Right lobe of liver (tissue), 4 donors: Measurements from ENCODE around the gene BLOC1S5.

Experiments
- POLR2A ChIP-seq: fragments of 450-650 bp; IDR thresholded peaks from one replicate; pipeline ENCODE4 v1.6.1; 2017; ENCODE audit warnings: antibody characterized with exemption, mild to moderate bottlenecking
- TF ChIP-seq, protein P1 (sequence below), 4 donors: fragments of 200-600 bp in 3 of 4; fragments of 450-650 bp in 1 of 4; IDR thresholded peaks; one replicate each; pipeline versions ENCODE4 v1.5.1 to v1.8.0; 2016 to 2022; ENCODE audit warnings: antibody characterized with exemption in 4 of 4, mild to moderate bottlenecking in 2 of 4
- donor health status: DM: no; HTN: no; CAD: no.
- donor health status: DM: no; HTN: no; CAD: no.
- donor health status: DM: no; HTN: yes; CAD: no.

DNA sequence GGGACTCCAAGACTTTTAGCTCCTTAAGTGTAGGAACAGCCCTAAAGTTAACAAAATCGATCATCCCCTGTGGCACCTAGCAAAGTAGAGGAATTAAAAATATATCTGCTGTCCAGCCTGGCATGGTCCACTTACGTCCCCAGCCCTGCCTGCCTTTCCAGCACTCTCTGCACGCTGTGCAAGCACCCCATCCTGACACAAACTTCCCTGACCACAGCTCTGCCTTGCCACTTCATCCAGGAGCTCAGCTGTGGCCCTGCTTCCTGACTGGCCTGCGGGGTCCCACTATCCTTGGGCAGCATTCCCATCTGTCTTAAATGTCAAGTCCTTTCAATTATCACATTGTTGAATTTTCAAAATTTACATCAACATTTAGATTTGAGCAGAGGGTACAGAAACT, 39.0 kb downstream of the BLOC1S5 start:
- TF ChIP-seq, protein P1, sequence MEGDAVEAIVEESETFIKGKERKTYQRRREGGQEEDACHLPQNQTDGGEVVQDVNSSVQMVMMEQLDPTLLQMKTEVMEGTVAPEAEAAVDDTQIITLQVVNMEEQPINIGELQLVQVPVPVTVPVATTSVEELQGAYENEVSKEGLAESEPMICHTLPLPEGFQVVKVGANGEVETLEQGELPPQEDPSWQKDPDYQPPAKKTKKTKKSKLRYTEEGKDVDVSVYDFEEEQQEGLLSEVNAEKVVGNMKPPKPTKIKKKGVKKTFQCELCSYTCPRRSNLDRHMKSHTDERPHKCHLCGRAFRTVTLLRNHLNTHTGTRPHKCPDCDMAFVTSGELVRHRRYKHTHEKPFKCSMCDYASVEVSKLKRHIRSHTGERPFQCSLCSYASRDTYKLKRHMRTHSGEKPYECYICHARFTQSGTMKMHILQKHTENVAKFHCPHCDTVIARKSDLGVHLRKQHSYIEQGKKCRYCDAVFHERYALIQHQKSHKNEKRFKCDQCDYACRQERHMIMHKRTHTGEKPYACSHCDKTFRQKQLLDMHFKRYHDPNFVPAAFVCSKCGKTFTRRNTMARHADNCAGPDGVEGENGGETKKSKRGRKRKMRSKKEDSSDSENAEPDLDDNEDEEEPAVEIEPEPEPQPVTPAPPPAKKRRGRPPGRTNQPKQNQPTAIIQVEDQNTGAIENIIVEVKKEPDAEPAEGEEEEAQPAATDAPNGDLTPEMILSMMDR (IDR thresholded peaks at IDR 0.05) = no peak
- no peak for TF ChIP-seq POLR2A
